GM12878 (cell line): ENCODE data around the gene PCSK5. TPM values are rescaled to one million over a fixed set of nuclear protein-coding genes. Genes with fewer than 3 reads are reported as not detected.

Experiments
- ATAC-seq: fragments of 200-7000 bp; cut with Tn5 transposase; 3 replicates; pipeline ENCODE4 v1.9.1; 2020; ENCODE audit warnings: mild to moderate bottlenecking, moderate library complexity
- BruUV-seq: library from RNA; stranded (reverse); fragments of 400-500 nt; replicated peaks from 2 replicates; lab custom pipeline; 2021; lab: Mats Ljungman, UMichigan
- CTCF ChIA-PET: fragments of 300-600 bp; sonication (Branson Sonifier 250); formaldehyde crosslinking; extraction: SDS; loops from one replicate; lab custom pipeline; 2021; ENCODE audit warnings: inconsistent platforms; lab: Yijun Ruan, JAX
- POLR2A ChIA-PET: fragments of 350-600 bp; formaldehyde crosslinking; extraction: SDS; loops from one replicate; lab custom pipeline; 2021; ENCODE audit warnings: inconsistent platforms; lab: Charles Lee
- RAD21 ChIA-PET: fragments of 300-600 bp; sonication (Branson Sonifier 250); formaldehyde crosslinking; loops from one replicate; lab custom pipeline; 2023; ENCODE audit warnings: antibody characterized with exemption; ENCODE audit not compliant: unreplicated experiment; lab: Charles Lee
- SMC1A ChIA-PET: fragments of 300-600 bp; sonication (Branson Sonifier 250); formaldehyde crosslinking; loops from one replicate; lab custom pipeline; 2023; ENCODE audit not compliant: unreplicated experiment, uncharacterized antibody; lab: Charles Lee
- DNase-seq: peaks from one replicate; pipeline ENCODE4 v3.0.0-alpha.2; 2011; ENCODE audit warnings: low read depth, low spot score
- FAIRE-seq: peaks from 3 replicates; lab custom pipeline; 2011; peaks lifted over from hg19 to GRCh38; lab: Jason Lieb, UNC
- H2AFZ ChIP-seq: 2 replicates; pipeline ENCODE4 v1.6.0; 2011; ENCODE audit warnings: low read depth, low read length, control low read depth; ENCODE audit not compliant: control insufficient read depth
- H3K27ac ChIP-seq: 2 replicates; pipeline ENCODE4 v1.5.1; 2011; ENCODE audit warnings: control low read depth; ENCODE audit not compliant: control insufficient read depth, insufficient read depth
- H3K27me3 ChIP-seq, 2 experiments: replicated peaks in 1 of 2; 2 replicates each; pipeline versions ENCODE4 v1.6.0 to v1.6.1; 2011; ENCODE audit warnings: low read length in 1 of 2; ENCODE audit not compliant: control insufficient read depth in 2 of 2, insufficient read depth in 2 of 2
- H3K36me3 ChIP-seq, 2 experiments: 2 replicates each; pipeline ENCODE4 v1.5.1; 2011; ENCODE audit warnings: low read length in 1 of 2; ENCODE audit not compliant: control insufficient read depth in 2 of 2, insufficient read depth in 2 of 2
- H3K4me1 ChIP-seq: 2 replicates; pipeline ENCODE4 v1.6.1; 2011; ENCODE audit warnings: mild to moderate bottlenecking, low read length, moderate library complexity, mixed read lengths; ENCODE audit not compliant: control insufficient read depth, insufficient read depth
- H3K4me2 ChIP-seq: 2 replicates; pipeline ENCODE4 v1.6.0; 2011; ENCODE audit warnings: control low read depth; ENCODE audit not compliant: control insufficient read depth, insufficient read depth
- H3K4me3 ChIP-seq: fragments of 200-600 bp; sonication (generic); 2 replicates; pipeline ENCODE4 v1.5.1; 2016
- H3K79me2 ChIP-seq: 2 replicates; pipeline ENCODE4 v1.6.0; 2011; ENCODE audit warnings: low read length; ENCODE audit not compliant: control insufficient read depth, insufficient read depth
- H3K9ac ChIP-seq: 2 replicates; pipeline ENCODE4 v1.8.0; 2011; ENCODE audit warnings: low read length, control low read depth, mixed read lengths; ENCODE audit not compliant: control insufficient read depth, insufficient read depth
- H3K9me3 ChIP-seq: replicated peaks from 3 replicates; pipeline ENCODE4 v1.5.1; 2011; ENCODE audit warnings: mild to moderate bottlenecking, low read length; ENCODE audit not compliant: control insufficient read depth, insufficient read depth
- H4K20me1 ChIP-seq: 2 replicates; pipeline ENCODE4 v1.6.0; 2011; ENCODE audit not compliant: control insufficient read depth, insufficient read depth
- BACH1 ChIP-seq: fragments of 450-650 bp; IDR thresholded peaks from 2 replicates; pipeline ENCODE4 v1.6.1; 2017; ENCODE audit warnings: mild to moderate bottlenecking, borderline replicate concordance
- CHD1 ChIP-seq: IDR thresholded peaks from 2 replicates; pipeline ENCODE4 v1.6.1; 2012; ENCODE audit warnings: low read depth, low read length, improper control_type of control experiment
- GABPA ChIP-seq: IDR thresholded peaks from 2 replicates; pipeline ENCODE4 v1.6.1; 2014; ENCODE audit warnings: antibody characterized with exemption, low read depth, mild to moderate bottlenecking, inconsistent platforms
- GATAD2B ChIP-seq: fragments of 450-650 bp; conservative IDR thresholded peaks from 2 replicates; pipeline ENCODE4 v1.6.1; 2017; ENCODE audit warnings: low read depth, mild to moderate bottlenecking, moderate library complexity
- NBN ChIP-seq: fragments of 450-650 bp; IDR thresholded peaks from 2 replicates; pipeline ENCODE4 v1.6.1; 2016
- NFIC ChIP-seq: IDR thresholded peaks from 2 replicates; pipeline ENCODE4 v1.6.1; 2012; ENCODE audit warnings: low read depth, mild to moderate bottlenecking, inconsistent platforms, low read length, moderate library complexity
- PML ChIP-seq: IDR thresholded peaks from 2 replicates; pipeline ENCODE4 v1.6.1; 2012; ENCODE audit warnings: low read length, inconsistent platforms
- POLR2AphosphoS2 ChIP-seq: IDR thresholded peaks from 2 replicates; pipeline ENCODE4 v1.6.1; 2011; ENCODE audit warnings: low read depth, mild to moderate bottlenecking, low read length, improper control_type of control experiment, moderate library complexity
- RUNX3 ChIP-seq: IDR thresholded peaks from 2 replicates; pipeline ENCODE4 v1.6.1; 2012; ENCODE audit warnings: low read length, inconsistent platforms
- SP1 ChIP-seq: IDR thresholded peaks from one replicate; pipeline ENCODE4 v1.6.1; 2011; ENCODE audit warnings: low read depth, low read length
- SREBF1 ChIP-seq: IDR thresholded peaks from 2 replicates; pipeline ENCODE4 v1.6.1; 2012; ENCODE audit warnings: mild to moderate bottlenecking, low read length
- TCF12 ChIP-seq: IDR thresholded peaks from 2 replicates; pipeline ENCODE4 v1.6.1; 2011; ENCODE audit warnings: low read depth, mild to moderate bottlenecking, low read length
- YY1 ChIP-seq: IDR thresholded peaks from 2 replicates; pipeline ENCODE4 v1.6.1; 2011; ENCODE audit warnings: low read depth, mild to moderate bottlenecking, low read length
- ZNF622 ChIP-seq: fragments of 450-650 bp; IDR thresholded peaks from 2 replicates; pipeline ENCODE4 v1.6.1; 2017; ENCODE audit warnings: mild to moderate bottlenecking, inconsistent platforms
- WGBS: methylation state at CpG from one replicate; pipeline ENCODE4 v1.1.6; 2016; ENCODE audit warnings: low lambda C conversion rate; ENCODE audit not compliant: insufficient replicate concordance, insufficient coverage; ENCODE audit errors: missing lambda C conversion rate; 5-methylcytosine and 5-hydroxymethylcytosine counted together
- in situ Hi-C: fragments of 300-500 bp; cut with MboI; formaldehyde crosslinking; loops from 9 replicates; pipeline ENCODE4 v1.14.3; 2018; ENCODE audit warnings: mixed read lengths
- intact Hi-C: fragments of 100-400 bp; cut with micrococcal nuclease; formaldehyde crosslinking; loops from one replicate; pipeline ENCODE4 v1.14.2; 2022; ENCODE audit not compliant: unreplicated experiment
- polyA plus RNA-seq, 11 experiments: library from polyadenylated mRNA; depleted of rRNA in 4 of 11; unstranded in 6 of 11; stranded (reverse) in 5 of 11; fragments of >200 nt; fragmentation: Nextera tagmentation in 4 of 11; fragmentation: Illumina TruSeq in 1 of 11; extraction: Ambion mirVana in 4 of 11; extraction: Trizol in 1 of 11; gene quantifications; 1 replicate in 1 of 11; 2 replicates in 10 of 11; pipeline versions ENCODE4 v1.2.1 to v1.2.3, GENCODE V29; 2011 to 2016; ENCODE audit warnings: inconsistent platforms in 2 of 11, missing spikeins in 2 of 11, low read depth in 1 of 11
- total RNA-seq, 4 experiments: library from RNA; depleted of rRNA in 3 of 4; stranded (reverse); fragments of >200 nt in 3 of 4; fragmentation: Illumina TruSeq in 1 of 4; extraction: Trizol in 1 of 4; gene quantifications; 2 replicates each; pipeline versions ENCODE4 v1.2.1 to v1.2.3, GENCODE V29; 2013 to 2021

The PCSK5 gene
- total and polyA plus RNA-seq, 10 of the 15 experiments (the other 5 are each of a cell fraction or from before 2014, with no cell fraction given): 0.01 to 0.13 (median 0.04) TPM; not detected in 3

DNA sequence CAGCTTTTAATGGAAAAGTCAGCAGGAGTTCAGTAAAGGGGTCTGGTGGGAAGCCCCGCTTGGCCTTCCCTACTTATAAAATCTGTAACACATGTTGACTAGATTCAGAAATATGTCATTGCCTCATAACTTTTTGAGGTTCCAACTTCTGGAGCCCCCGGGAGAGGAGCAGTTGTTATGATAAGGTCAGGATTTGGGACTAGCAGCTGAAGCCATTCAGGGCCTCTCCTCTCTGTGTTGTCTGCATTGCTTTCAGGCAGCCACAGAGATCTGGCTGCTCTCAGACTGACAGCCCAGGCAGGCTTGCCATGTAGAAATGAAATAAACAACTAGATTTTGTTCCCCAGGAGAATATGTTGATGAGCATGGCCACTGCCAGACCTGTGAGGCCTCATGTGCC lies 336.7 kb downstream of the PCSK5 start (continued):
- no peak for TF ChIP-seq NBN
- TF ChIP-seq YY1: no peak
- no peak for TF ChIP-seq GATAD2B
- TF ChIP-seq POLR2AphosphoS2: no peak
- no peak for TF ChIP-seq BACH1
- TF ChIP-seq GABPA: no peak
- TF ChIP-seq NFIC: no peak

DNA sequence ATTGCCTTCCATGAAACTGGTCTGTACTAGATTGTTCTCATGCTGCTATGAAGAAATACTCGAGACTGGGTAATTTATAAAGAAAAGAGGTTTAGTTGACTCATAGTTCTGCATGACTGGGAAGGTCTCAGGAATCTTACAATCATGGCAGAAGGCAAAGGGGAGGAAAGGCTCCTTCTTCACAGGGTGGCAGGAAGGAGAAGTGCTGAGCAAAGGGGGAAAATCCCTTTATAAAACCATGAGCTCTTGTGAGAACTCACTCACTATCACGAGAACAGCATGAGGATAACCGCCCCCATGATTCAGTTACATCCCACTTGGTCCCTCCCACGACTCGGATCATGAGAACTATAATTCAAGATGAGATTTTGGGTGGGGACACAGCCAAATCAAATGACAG lies 340.5 kb downstream of the PCSK5 start:
- Histone ChIP-seq H3K27me3 (no peaks in the 10 kb centered on the region; a peak in 1 of 4 replicates), H3K4me3 (no peak overlapping the region), H3K4me2 (no peak overlapping the region), H3K4me1 (no peaks in the 10 kb centered on the region), H3K79me2 (no peaks in the 10 kb centered on the region), H4K20me1 (no peaks in the 10 kb centered on the region), H3K27ac (no peak overlapping the region), H3K9ac (no peak overlapping the region), H2AFZ (no peak overlapping the region), H3K36me3 (no peaks in the 10 kb centered on the region), H3K9me3 (no peaks in the 10 kb centered on the region)
- POLR2A ChIA-PET: no interaction called here
- BruUV-seq: no TSS peak
- no peak for TF ChIP-seq ZNF622
- no peak for TF ChIP-seq RUNX3
- TF ChIP-seq TCF12: no peak
- TF ChIP-seq CHD1: no peak
- TF ChIP-seq BACH1: no peak
- no peak for TF ChIP-seq SP1
- no peak for TF ChIP-seq SREBF1
- no peak for TF ChIP-seq PML
- RAD21 ChIA-PET: no interaction called here
- SMC1A ChIA-PET: no interaction called here
- 9% methylated on average over 5 of the region's 5 CpGs for WGBS
- intact Hi-C loops (no loop called here), in situ Hi-C loops (no loop called here)
- DNase-seq (no peak), ATAC-seq (no peak), FAIRE-seq (no peak)
- CTCF ChIA-PET: no interaction called here
